GM12891 (cell line): ENCODE data around the gene STAT4.

Experiments
- DNase-seq: peaks from one replicate; pipeline ENCODE4 v3.0.0; 2011; ENCODE audit warnings: low spot score; ENCODE audit not compliant: insufficient read length
- FAIRE-seq: peaks from 2 replicates; lab custom pipeline; 2011; peaks lifted over from hg19 to GRCh38; lab: Jason Lieb, UNC
- PAX5 ChIP-seq: IDR thresholded peaks from 2 replicates; pipeline ENCODE4 v1.6.1; 2011; ENCODE audit warnings: low read length, moderate library complexity, mild to moderate bottlenecking; ENCODE audit not compliant: insufficient read depth, severe bottlenecking
- POLR2A ChIP-seq: IDR thresholded peaks from 2 replicates; pipeline ENCODE4 v1.6.1; 2011; ENCODE audit warnings: low read depth, low read length, control low read depth
- POLR2AphosphoS5 ChIP-seq: IDR thresholded peaks from 2 replicates; pipeline ENCODE4 v1.6.1; 2011; ENCODE audit warnings: low read depth, low read length, control low read depth
- POU2F2 ChIP-seq: IDR thresholded peaks from 2 replicates; pipeline ENCODE4 v1.6.1; 2011; ENCODE audit warnings: low read depth, mild to moderate bottlenecking, control low read depth, low read length, moderate library complexity
- SPI1 ChIP-seq: IDR thresholded peaks from 2 replicates; pipeline ENCODE4 v1.6.1; 2011; ENCODE audit warnings: low read depth, low read length, control low read depth
- TAF1 ChIP-seq: IDR thresholded peaks from 2 replicates; pipeline ENCODE4 v1.6.1; 2011; ENCODE audit warnings: low read depth, low read length, control low read depth

Gene STAT4

DNA sequence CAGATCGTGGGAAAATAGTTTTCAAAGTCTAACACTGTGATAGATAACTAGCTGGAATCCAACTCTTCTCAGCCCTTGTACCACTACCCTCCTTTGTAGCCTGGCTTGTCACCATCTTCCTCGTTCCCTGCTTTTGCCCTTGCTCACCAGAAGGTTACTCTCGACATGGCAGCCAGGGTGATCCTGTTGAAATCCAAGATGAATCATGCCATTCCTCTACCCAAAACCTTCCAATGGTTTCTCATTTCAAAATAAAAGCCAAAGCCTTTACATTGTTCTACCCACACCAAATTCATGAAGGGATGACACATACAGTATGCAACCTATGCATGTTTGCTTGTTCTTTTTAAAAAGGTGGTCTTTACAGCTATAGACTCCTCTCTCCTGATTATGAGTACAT lies 45.7 kb downstream of the STAT4 start:
- FAIRE-seq: no peak
- no peak for DNase-seq
- TF ChIP-seq PAX5: no peak
- no peak for TF ChIP-seq POLR2AphosphoS5
- no peak for TF ChIP-seq SPI1
- no peak for TF ChIP-seq POU2F2
- no peak for TF ChIP-seq POLR2A
- no peak for TF ChIP-seq TAF1

GRCh38 chr2:191103774-191104173 lies 47.0 kb downstream of the STAT4 start:
- TF ChIP-seq POLR2A (no peak), PAX5 (no peak), POLR2AphosphoS5 (no peak), SPI1 (no peak), TAF1 (no peak), POU2F2 (no peak)
- DNase-seq (no peak), FAIRE-seq (no peak)

- TF ChIP-seq PAX5 (no peak), POLR2A (no peak), TAF1 (no peak)
- FAIRE-seq (no peak), DNase-seq (no peak)
Observed at GRCh38 chr2:191100216-191100615, 50.6 kb downstream of the STAT4 start.

- no peak for FAIRE-seq
- DNase-seq: no peak
- no peak for TF ChIP-seq POLR2AphosphoS5
- no peak for TF ChIP-seq PAX5
- TF ChIP-seq POLR2A: no peak
- no peak for TF ChIP-seq SPI1
- TF ChIP-seq POU2F2: no peak
- TF ChIP-seq TAF1: no peak
Observed at GRCh38 chr2:191087311-191087710, 63.5 kb downstream of the STAT4 start.

DNA sequence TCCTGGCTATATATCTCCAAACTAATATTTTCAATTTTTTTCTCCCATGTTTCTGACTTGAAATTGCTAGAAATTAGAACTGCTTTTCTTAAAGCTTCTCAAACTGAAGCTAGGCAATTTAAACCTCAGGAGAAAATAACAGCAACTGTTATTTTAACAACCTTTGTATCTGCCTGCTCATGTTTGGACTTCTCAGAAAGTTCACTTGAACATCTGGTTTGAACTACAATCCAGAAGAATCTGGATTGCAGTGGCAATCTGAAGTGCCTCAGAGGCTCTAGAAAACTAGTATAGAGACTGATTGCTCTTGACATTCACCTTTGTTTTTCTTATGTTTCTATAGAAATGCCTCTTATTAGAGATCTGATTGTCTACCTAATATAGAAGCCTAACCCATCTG lies 64.1 kb downstream of the STAT4 start:
- TF ChIP-seq POLR2A (no peak), PAX5 (no peak), TAF1 (no peak), POU2F2 (no peak), POLR2AphosphoS5 (no peak), SPI1 (no peak)
- DNase-seq (no peak), FAIRE-seq (no peak)

- TF ChIP-seq SPI1 (no peak), POLR2A (no peak), PAX5 (no peak), POLR2AphosphoS5 (no peak), TAF1 (no peak)
- no peak for DNase-seq
- no peak for FAIRE-seq
Observed at GRCh38 chr2:191083540-191083939, 67.3 kb downstream of the STAT4 start.

DNA sequence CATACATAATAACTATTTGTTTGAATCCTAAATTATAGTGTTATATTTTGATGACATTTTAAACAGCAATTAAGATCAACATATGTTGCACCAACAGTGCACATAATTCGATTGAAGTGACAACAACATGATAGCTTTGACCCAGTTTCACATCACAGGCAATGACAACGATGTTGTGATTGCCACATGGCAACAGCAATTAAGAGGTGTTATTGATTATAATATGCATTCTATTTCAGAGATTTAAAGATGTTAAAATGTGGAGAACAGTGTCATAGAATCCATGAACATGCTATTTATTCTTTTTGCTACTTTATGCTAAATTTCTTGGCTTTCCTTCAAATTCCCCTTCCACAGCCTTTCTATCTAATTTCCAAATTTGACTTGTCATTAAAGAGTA lies 68.5 kb downstream of the STAT4 start:
- DNase-seq (no peak), FAIRE-seq (no peak)
- TF ChIP-seq POU2F2 (no peak), PAX5 (no peak), POLR2A (no peak), TAF1 (no peak), POLR2AphosphoS5 (no peak), SPI1 (no peak)

GRCh38 chr2:191081411-191082155 lies 69.2 kb downstream of the STAT4 start:
- FAIRE-seq: no peak
- no peak for DNase-seq
- TF ChIP-seq POLR2A: no peak
- no peak for TF ChIP-seq POU2F2
- TF ChIP-seq POLR2AphosphoS5: no peak
- no peak for TF ChIP-seq TAF1
- no peak for TF ChIP-seq PAX5
- no peak for TF ChIP-seq SPI1

GRCh38 chr2:191078165-191078867 lies 72.5 kb downstream of the STAT4 start:
- TF ChIP-seq POU2F2: no peak
- no peak for TF ChIP-seq SPI1
- no peak for TF ChIP-seq POLR2AphosphoS5
- no peak for TF ChIP-seq PAX5
- TF ChIP-seq POLR2A: no peak
- TF ChIP-seq TAF1: no peak
- DNase-seq (no peak), FAIRE-seq (no peak)

DNA sequence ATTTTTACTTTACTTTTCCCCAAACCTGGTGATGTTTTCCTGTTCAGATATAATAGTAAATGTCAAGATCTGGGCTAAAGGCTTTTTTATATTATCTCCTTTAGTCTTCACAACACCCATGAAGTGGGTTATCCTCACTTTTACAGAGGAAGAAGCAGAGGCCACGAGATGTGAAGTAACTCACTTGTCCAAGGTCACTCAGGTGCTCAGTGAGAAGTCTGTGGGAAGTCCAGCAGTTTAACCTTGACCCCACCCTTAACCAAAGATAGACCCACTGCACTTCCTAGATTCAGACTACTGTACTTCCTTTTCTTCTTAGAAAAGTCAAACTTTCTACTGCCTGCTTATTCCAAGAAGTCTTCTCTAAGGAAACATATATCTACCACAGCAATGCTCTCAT lies 80.5 kb downstream of the STAT4 start:
- TF ChIP-seq PAX5 (no peak), POU2F2 (no peak), TAF1 (no peak)
- no peak for FAIRE-seq
- DNase-seq: no peak
